ENCODE measurements around the gene CLNK.

DNA sequence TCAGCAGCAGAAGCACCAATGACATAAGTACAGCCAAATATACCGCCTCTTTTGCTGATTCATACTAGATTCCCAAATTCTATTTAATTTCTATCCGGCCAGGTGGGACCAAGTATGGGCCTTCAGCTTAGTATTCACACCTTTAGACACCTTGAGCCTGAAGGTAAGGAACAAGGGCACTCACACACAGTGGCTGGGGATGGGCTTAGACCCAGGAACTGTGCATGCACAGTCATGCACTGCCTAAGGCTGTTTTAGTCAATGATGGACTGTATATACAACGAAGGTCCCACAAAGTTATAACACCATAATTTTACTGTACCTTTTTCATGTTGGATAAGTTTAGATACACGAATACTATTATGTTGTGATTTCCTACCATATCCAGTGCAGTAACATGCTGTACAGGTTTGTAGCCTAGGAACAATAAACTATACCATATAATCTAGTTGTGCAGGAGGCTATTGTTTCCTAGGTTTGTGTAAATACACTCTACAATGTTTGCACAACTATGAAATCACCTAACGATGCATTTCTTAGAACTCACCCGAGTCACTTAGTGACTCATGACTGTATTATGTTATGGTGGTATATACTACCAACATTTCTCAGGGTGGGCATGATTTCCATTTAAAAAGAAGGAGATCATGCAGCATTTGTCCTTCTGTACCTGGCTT lies 9.7 kb upstream of the CLNK start:
- TF ChIP-seq, protein P1, sequence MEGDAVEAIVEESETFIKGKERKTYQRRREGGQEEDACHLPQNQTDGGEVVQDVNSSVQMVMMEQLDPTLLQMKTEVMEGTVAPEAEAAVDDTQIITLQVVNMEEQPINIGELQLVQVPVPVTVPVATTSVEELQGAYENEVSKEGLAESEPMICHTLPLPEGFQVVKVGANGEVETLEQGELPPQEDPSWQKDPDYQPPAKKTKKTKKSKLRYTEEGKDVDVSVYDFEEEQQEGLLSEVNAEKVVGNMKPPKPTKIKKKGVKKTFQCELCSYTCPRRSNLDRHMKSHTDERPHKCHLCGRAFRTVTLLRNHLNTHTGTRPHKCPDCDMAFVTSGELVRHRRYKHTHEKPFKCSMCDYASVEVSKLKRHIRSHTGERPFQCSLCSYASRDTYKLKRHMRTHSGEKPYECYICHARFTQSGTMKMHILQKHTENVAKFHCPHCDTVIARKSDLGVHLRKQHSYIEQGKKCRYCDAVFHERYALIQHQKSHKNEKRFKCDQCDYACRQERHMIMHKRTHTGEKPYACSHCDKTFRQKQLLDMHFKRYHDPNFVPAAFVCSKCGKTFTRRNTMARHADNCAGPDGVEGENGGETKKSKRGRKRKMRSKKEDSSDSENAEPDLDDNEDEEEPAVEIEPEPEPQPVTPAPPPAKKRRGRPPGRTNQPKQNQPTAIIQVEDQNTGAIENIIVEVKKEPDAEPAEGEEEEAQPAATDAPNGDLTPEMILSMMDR (IDR thresholded peaks at IDR 0.05; ENCODE audit: low read length): no peak
- TF ChIP-seq EZH2 (IDR thresholded peaks at IDR 0.05; ENCODE audit: borderline replicate concordance, low read length): no peak

Data from OCI-LY1 (cell line).